Epidermal melanocyte (primary cell): ENCODE measurements around the gene RPS6KA2.

Experiments
- DNase-seq: peaks from one replicate; pipeline ENCODE4 v3.0.0; 2011; ENCODE audit warnings: low spot score; ENCODE audit not compliant: insufficient read length

RPS6KA2 gene

GRCh38 chr6:166450167-166450873, 176.7 kb downstream of the RPS6KA2 start:
- DNase-seq = no peak

GRCh38 chr6:166449641-166450040, 177.4 kb downstream of the RPS6KA2 start:
- DNase-seq = no peak

GRCh38 chr6:166449036-166449435, 178.0 kb downstream of the RPS6KA2 start:
- no peak for DNase-seq

GRCh38 chr6:166448432-166448831, 178.6 kb downstream of the RPS6KA2 start:
- no peak for DNase-seq

- no peak for DNase-seq
These were observed 180.4 kb downstream of the RPS6KA2 start for GRCh38 chr6:166446567-166447065.

GRCh38 chr6:166446146-166446545, 180.9 kb downstream of the RPS6KA2 start:
- no peak for DNase-seq

- no peak for DNase-seq
These were observed 182.6 kb downstream of the RPS6KA2 start for GRCh38 chr6:166444446-166444845.

- no peak for DNase-seq
These were observed 183.9 kb downstream of the RPS6KA2 start for GRCh38 chr6:166443166-166443565.

GRCh38 chr6:166442131-166442685, 184.8 kb downstream of the RPS6KA2 start:
- DNase-seq = no peak

- DNase-seq = no peak
These were observed 185.5 kb downstream of the RPS6KA2 start for GRCh38 chr6:166441325-166442078.

- DNase-seq = no peak
These were observed 186.3 kb downstream of the RPS6KA2 start for GRCh38 chr6:166440729-166441128.

GRCh38 chr6:166440106-166440505, 186.9 kb downstream of the RPS6KA2 start:
- no peak for DNase-seq

- DNase-seq = no peak
These were observed 187.5 kb downstream of the RPS6KA2 start for GRCh38 chr6:166439366-166440091.

- DNase-seq = no peak
These were observed 188.7 kb downstream of the RPS6KA2 start for GRCh38 chr6:166438211-166438861.

GRCh38 chr6:166437661-166438060, 189.4 kb downstream of the RPS6KA2 start:
- no peak for DNase-seq

GRCh38 chr6:166436195-166437139, 190.6 kb downstream of the RPS6KA2 start:
- no peak for DNase-seq

GRCh38 chr6:166435574-166435973, 191.5 kb downstream of the RPS6KA2 start:
- no peak for DNase-seq

- no peak for DNase-seq
These were observed 192.7 kb downstream of the RPS6KA2 start for GRCh38 chr6:166434336-166434735.

- DNase-seq = no peak
These were observed 194.0 kb downstream of the RPS6KA2 start for GRCh38 chr6:166433096-166433495.

GRCh38 chr6:166430269-166430668, 196.8 kb downstream of the RPS6KA2 start:
- DNase-seq = no peak
